ENCODE measurements around the gene CFAP46.

DNA sequence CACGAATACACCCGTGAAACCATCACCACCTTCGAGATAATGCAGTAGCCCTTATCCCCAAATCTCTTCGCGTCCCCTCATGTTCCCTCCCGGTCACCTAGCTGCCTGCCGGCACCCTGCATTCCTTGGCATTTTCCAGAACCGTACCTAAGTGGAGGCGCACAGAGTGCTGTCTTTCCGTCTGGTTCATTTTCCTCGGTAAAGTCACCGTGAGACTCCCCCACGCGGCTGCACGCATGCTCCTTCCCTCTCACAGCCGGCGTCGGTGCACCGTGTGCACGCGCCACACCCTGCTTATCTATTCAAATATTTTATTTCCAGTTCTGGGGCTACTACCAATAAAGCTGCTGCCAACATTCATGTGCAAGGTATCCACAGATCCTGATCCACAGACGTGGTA lies 90.9 kb downstream of the CFAP46 start:
- TF ChIP-seq POLR2AphosphoS5 (IDR thresholded peaks at IDR 0.05; ENCODE audit: low read depth, low read length) (no peak), TAF1 (IDR thresholded peaks at IDR 0.05; ENCODE audit: borderline replicate concordance, insufficient read depth, low read length) (no peak), SIN3A (IDR thresholded peaks at IDR 0.05; ENCODE audit: borderline replicate concordance, insufficient read depth, low read length) (no peak)
- TF ChIP-seq, protein P1, sequence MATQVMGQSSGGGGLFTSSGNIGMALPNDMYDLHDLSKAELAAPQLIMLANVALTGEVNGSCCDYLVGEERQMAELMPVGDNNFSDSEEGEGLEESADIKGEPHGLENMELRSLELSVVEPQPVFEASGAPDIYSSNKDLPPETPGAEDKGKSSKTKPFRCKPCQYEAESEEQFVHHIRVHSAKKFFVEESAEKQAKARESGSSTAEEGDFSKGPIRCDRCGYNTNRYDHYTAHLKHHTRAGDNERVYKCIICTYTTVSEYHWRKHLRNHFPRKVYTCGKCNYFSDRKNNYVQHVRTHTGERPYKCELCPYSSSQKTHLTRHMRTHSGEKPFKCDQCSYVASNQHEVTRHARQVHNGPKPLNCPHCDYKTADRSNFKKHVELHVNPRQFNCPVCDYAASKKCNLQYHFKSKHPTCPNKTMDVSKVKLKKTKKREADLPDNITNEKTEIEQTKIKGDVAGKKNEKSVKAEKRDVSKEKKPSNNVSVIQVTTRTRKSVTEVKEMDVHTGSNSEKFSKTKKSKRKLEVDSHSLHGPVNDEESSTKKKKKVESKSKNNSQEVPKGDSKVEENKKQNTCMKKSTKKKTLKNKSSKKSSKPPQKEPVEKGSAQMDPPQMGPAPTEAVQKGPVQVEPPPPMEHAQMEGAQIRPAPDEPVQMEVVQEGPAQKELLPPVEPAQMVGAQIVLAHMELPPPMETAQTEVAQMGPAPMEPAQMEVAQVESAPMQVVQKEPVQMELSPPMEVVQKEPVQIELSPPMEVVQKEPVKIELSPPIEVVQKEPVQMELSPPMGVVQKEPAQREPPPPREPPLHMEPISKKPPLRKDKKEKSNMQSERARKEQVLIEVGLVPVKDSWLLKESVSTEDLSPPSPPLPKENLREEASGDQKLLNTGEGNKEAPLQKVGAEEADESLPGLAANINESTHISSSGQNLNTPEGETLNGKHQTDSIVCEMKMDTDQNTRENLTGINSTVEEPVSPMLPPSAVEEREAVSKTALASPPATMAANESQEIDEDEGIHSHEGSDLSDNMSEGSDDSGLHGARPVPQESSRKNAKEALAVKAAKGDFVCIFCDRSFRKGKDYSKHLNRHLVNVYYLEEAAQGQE (IDR thresholded peaks at IDR 0.05; ENCODE audit: insufficient read depth in 1 of 2, low read depth in 2 of 2, low read length in 2 of 2): no peak
